K562 (cell line): ENCODE data around the gene TINAGL1. TPM values are rescaled to one million over a fixed set of nuclear protein-coding genes. Genes with fewer than 3 reads are reported as not detected.

Experiments used
- ATAC-seq: fragments of 200-7000 bp; cut with Tn5 transposase; 3 replicates; pipeline ENCODE4 v1.9.1; 2020; ENCODE audit warnings: moderate library complexity
- BruUV-seq: library from RNA; stranded (reverse); fragments of 400-500 nt; replicated peaks from 2 replicates; lab custom pipeline; 2021; lab: Mats Ljungman, UMichigan
- CTCF ChIA-PET: fragments of 300-600 bp; formaldehyde crosslinking; extraction: SDS; loops from one replicate; lab custom pipeline; 2021; ENCODE audit warnings: low intra/inter-chr PET ratio; lab: Yijun Ruan, JAX
- POLR2A ChIA-PET: fragments of 300-600, 350-650 bp; sonication (Branson Sonifier 250); formaldehyde crosslinking; extraction: SDS; loops from one replicate; lab custom pipeline; 2021; ENCODE audit warnings: antibody characterized with exemption, inconsistent platforms; lab: Yijun Ruan, JAX
- DNase-seq, 4 experiments: peaks; one replicate each; pipeline versions ENCODE4 v3.0.0 to v3.0.0-alpha.2; 2011 to 2018; ENCODE audit warnings: low spot score in 3 of 4, mixed read lengths in 3 of 4; ENCODE audit errors: extremely low read depth in 1 of 4
- FAIRE-seq: peaks from 2 replicates; lab custom pipeline; 2011; peaks lifted over from hg19 to GRCh38; lab: Jason Lieb, UNC
- H2AFZ ChIP-seq: 2 replicates; pipeline ENCODE4 v1.6.0; 2011; ENCODE audit warnings: low read depth, low read length, control low read depth, inconsistent platforms
- H3K27ac ChIP-seq: fragments of 200-600 bp; 3 replicates; pipeline ENCODE4 v1.8.0; 2011; ENCODE audit warnings: low read depth, mild to moderate bottlenecking, control low read depth, inconsistent platforms, low read length, moderate library complexity, mixed read lengths; ENCODE audit errors: extremely low read depth
- H3K27me3 ChIP-seq, 2 experiments: fragments of 300-600 bp in 1 of 2; 2 replicates in 1 of 2; 3 replicates in 1 of 2; pipeline versions ENCODE4 v1.6.0 to v1.8.0; 2011; ENCODE audit warnings: inconsistent platforms in 2 of 2, low read length in 2 of 2, mild to moderate bottlenecking in 1 of 2, mixed read lengths in 1 of 2, moderate library complexity in 1 of 2; ENCODE audit not compliant: control insufficient read depth in 2 of 2, insufficient read depth in 2 of 2
- H3K36me3 ChIP-seq: fragments of 300-600 bp; 3 replicates; pipeline ENCODE4 v1.8.0; 2011; ENCODE audit warnings: mild to moderate bottlenecking, low read length, inconsistent platforms; ENCODE audit not compliant: control insufficient read depth, insufficient read depth
- H3K4me1 ChIP-seq, 2 experiments: fragments of 200-600 bp in 1 of 2; replicated peaks in 1 of 2; 2 replicates in 1 of 2; 3 replicates in 1 of 2; pipeline versions ENCODE4 v1.5.1 to v1.8.0; 2011; ENCODE audit warnings: inconsistent platforms in 2 of 2, low read length in 2 of 2, mild to moderate bottlenecking in 1 of 2, mixed read lengths in 1 of 2, moderate library complexity in 1 of 2; ENCODE audit not compliant: control insufficient read depth in 2 of 2, insufficient read depth in 2 of 2
- H3K4me2 ChIP-seq: 2 replicates; pipeline ENCODE4 v1.6.1; 2011; ENCODE audit warnings: low read length, control low read depth, inconsistent platforms, mixed read lengths; ENCODE audit not compliant: insufficient read depth
- H3K4me3 ChIP-seq: fragments of 200-600 bp; sonication (generic), shearing (Covaris generic); 2 replicates; pipeline ENCODE4 v1.5.1; 2016; ENCODE audit warnings: control low read depth, inconsistent platforms
- H3K79me2 ChIP-seq: fragments of 200-600 bp; 3 replicates; pipeline ENCODE4 v1.8.0; 2011; ENCODE audit warnings: low read length, inconsistent platforms; ENCODE audit not compliant: control insufficient read depth, insufficient read depth
- H3K9ac ChIP-seq, 2 experiments: 2 replicates each; pipeline versions ENCODE4 v1.6.0 to v1.6.1; 2011; ENCODE audit warnings: low read depth in 2 of 2, low read length in 2 of 2, control low read depth in 1 of 2, inconsistent platforms in 1 of 2, mild to moderate bottlenecking in 1 of 2, mixed read lengths in 1 of 2; ENCODE audit not compliant: insufficient read depth in 1 of 2
- H3K9me1 ChIP-seq: one replicate; pipeline ENCODE4 v1.6.0; 2011; ENCODE audit warnings: inconsistent platforms, mild to moderate bottlenecking, low read length, moderate library complexity; ENCODE audit not compliant: control insufficient read depth, insufficient read depth
- H3K9me3 ChIP-seq: replicated peaks from 2 replicates; pipeline ENCODE4 v1.5.1; 2011; ENCODE audit warnings: low read depth, low read length, inconsistent platforms; ENCODE audit not compliant: control insufficient read depth, insufficient read depth
- H4K20me1 ChIP-seq: replicated peaks from 2 replicates; pipeline ENCODE4 v1.6.1; 2011; ENCODE audit warnings: low read length, inconsistent platforms, mixed read lengths; ENCODE audit not compliant: control insufficient read depth, insufficient read depth
- BRD9 ChIP-seq: fragments of 450-650 bp; IDR thresholded peaks from 2 replicates; pipeline ENCODE4 v1.6.1; 2018; ENCODE audit warnings: low read depth; ENCODE audit not compliant: partially characterized antibody
- C11orf30 ChIP-seq: fragments of 450-650 bp; IDR thresholded peaks from 2 replicates; pipeline ENCODE4 v1.6.1; 2016; ENCODE audit warnings: low read depth, mild to moderate bottlenecking
- ERF ChIP-seq: fragments of 450-650 bp; formaldehyde crosslinking; IDR thresholded peaks from 2 replicates; pipeline ENCODE4 v1.4.0; 2020; ENCODE audit warnings: mild to moderate bottlenecking, mixed read lengths
- GATAD2B ChIP-seq: fragments of 450-650 bp; IDR thresholded peaks from 2 replicates; pipeline ENCODE4 v1.6.1; 2017; ENCODE audit warnings: mild to moderate bottlenecking, borderline replicate concordance
- HSF4 ChIP-seq: fragments of 250-450 bp; sonication (Bioruptor Pico); IDR thresholded peaks from 2 replicates; pipeline ENCODE4 v2.1.2; 2022; ENCODE audit warnings: mild to moderate bottlenecking, moderate library complexity, borderline replicate concordance
- KDM4B ChIP-seq, 2 experiments: fragments of 450-650 bp in 1 of 2; sonication (generic) in 1 of 2; IDR thresholded peaks; 2 replicates each; pipeline ENCODE4 v1.6.1; 2016 to 2017; ENCODE audit warnings: borderline replicate concordance in 2 of 2, antibody characterized with exemption in 1 of 2, low read depth in 1 of 2, mild to moderate bottlenecking in 1 of 2
- MAFG ChIP-seq: fragments of 450-650 bp; conservative IDR thresholded peaks from 2 replicates; pipeline ENCODE4 v1.6.1; 2016; ENCODE audit warnings: missing genetic modification characterization, missing compliant biosample characterization
- MAFK ChIP-seq: IDR thresholded peaks from 2 replicates; pipeline ENCODE4 v1.6.1; 2011; ENCODE audit warnings: low read length, improper control_type of control experiment
- MECOM ChIP-seq: fragments of 250-450 bp; sonication (Bioruptor Pico); IDR thresholded peaks from 2 replicates; pipeline ENCODE4 v1.8.0; 2022; ENCODE audit warnings: inconsistent platforms
- NFE2 ChIP-seq: IDR thresholded peaks from 2 replicates; pipeline ENCODE4 v1.6.1; 2014; ENCODE audit warnings: antibody characterized with exemption, low read depth
- NFIC ChIP-seq: fragments of 450-650 bp; IDR thresholded peaks from 2 replicates; pipeline ENCODE4 v1.6.1; 2017; ENCODE audit warnings: mild to moderate bottlenecking, inconsistent platforms
- NR2F6 ChIP-seq: fragments of 450-650 bp; formaldehyde crosslinking; IDR thresholded peaks from 2 replicates; pipeline ENCODE4 v1.4.0; 2020; ENCODE audit warnings: mild to moderate bottlenecking
- RCOR1 ChIP-seq, 2 experiments: IDR thresholded peaks; 2 replicates each; pipeline ENCODE4 v1.6.1; 2012; ENCODE audit warnings: low read depth in 2 of 2, low read length in 2 of 2, borderline replicate concordance in 1 of 2, improper control_type of control experiment in 1 of 2
- ZNF316 ChIP-seq: fragments of 450-650 bp; IDR thresholded peaks from 2 replicates; pipeline ENCODE4 v1.6.1; 2016
- WGBS: fragments of 100-300 bp; shearing (Covaris generic); methylation state at CpG from one replicate; pipeline ENCODE4 v1.1.6; 2016; ENCODE audit warnings: low coverage, mixed read lengths; ENCODE audit not compliant: insufficient coverage; ENCODE audit errors: missing lambda C conversion rate; 5-methylcytosine and 5-hydroxymethylcytosine counted together
- in situ Hi-C: fragments of 300-500 bp; cut with MboI; formaldehyde crosslinking; loops from 4 replicates; pipeline ENCODE4 v1.15.0; 2018; ENCODE audit warnings: inconsistent platforms, mixed read lengths
- intact Hi-C: fragments of 100-400 bp; cut with micrococcal nuclease; formaldehyde crosslinking; loops from 2 replicates; pipeline ENCODE4 v1.14.2; 2022
- polyA plus RNA-seq, 8 experiments: library from polyadenylated mRNA; depleted of rRNA in 4 of 8; stranded (reverse) in 5 of 8; unstranded in 3 of 8; fragments of >200 nt; fragmentation: Nextera tagmentation in 2 of 8; fragmentation: Illumina TruSeq in 1 of 8; extraction: Ambion mirVana in 2 of 8; extraction: Trizol in 1 of 8; gene quantifications; 2 replicates each; pipeline versions ENCODE4 v1.2.1 to v1.2.3, GENCODE V29; 2011 to 2014; ENCODE audit warnings: inconsistent platforms in 1 of 8, missing spikeins in 1 of 8
- total RNA-seq, 7 experiments: library from RNA; depleted of rRNA in 6 of 7; stranded (reverse); fragments of >200 nt in 6 of 7; fragmentation: Illumina TruSeq in 2 of 7; extraction: Trizol in 2 of 7; gene quantifications; 2 replicates each; pipeline versions ENCODE4 v1.2.1 to v1.2.3, GENCODE V29; 2011 to 2021; ENCODE audit warnings: low replicate concordance in 1 of 7
- TF ChIP-seq, protein P1 (sequence below): IDR thresholded peaks from 2 replicates; pipeline ENCODE4 v1.6.1; 2011; ENCODE audit warnings: borderline replicate concordance, low read depth, mild to moderate bottlenecking, moderate library complexity, low read length; ENCODE audit not compliant: insufficient read depth, poor library complexity, severe bottlenecking
- TF ChIP-seq, protein P2 (sequence below): sonication (generic); formaldehyde crosslinking; IDR thresholded peaks from 2 replicates; pipeline ENCODE4 v1.8.1; 2023; ENCODE audit warnings: mild to moderate bottlenecking, missing genetic modification reagents, moderate library complexity
- TF ChIP-seq, protein P3 (sequence below), 3 experiments: IDR thresholded peaks in 2 of 3; conservative IDR thresholded peaks in 1 of 3; 2 replicates each; pipeline ENCODE4 v1.5.1; 2011 to 2012; ENCODE audit warnings: low read length in 3 of 3, mild to moderate bottlenecking in 3 of 3, control low read depth in 2 of 3, improper control_type of control experiment in 1 of 3, inconsistent platforms in 1 of 3, low read depth in 1 of 3, mixed read lengths in 1 of 3, moderate library complexity in 1 of 3; ENCODE audit not compliant: insufficient read depth in 2 of 3

Gene TINAGL1
- total and polyA plus RNA-seq, 9 of the 15 experiments (the other 6 are each of a cell fraction or from before 2014, with no cell fraction given) = 0.04 to 1.2 (median 0.07) TPM; not detected in 4

DNA sequence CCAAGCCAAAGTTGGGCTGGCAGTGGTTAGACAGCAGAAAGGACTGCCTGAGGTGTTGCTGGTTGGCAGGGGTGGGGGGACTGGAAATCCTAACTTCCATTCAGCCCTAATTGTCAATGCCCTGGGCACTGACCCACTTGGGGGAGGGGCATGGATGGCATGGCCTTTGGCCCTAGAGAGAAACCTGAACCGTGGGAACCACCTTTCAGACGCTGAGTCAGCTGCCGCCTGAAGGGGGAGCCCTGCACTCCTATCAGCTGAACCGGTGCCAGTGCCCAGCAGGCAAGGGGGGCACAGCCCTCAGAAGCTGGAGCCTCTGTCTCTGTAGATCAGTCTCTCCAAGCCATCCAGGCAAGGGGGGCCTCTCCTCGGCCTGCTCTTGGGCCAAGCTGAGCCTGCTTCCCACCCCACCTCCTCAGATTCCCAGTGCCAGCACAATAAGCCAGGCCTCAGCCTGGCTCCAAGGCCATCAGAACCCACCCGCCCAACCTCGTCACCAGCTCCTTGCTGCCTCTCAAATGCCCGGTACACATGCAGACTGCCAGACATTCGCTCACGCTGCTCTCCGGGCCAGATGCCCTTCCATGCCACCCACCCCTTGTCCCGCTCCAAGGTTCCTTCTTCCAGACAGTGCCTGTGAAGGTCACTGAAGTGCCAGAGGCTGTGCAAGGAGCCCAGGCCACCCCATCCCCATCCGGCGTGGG, 11.6 kb downstream of the TINAGL1 start:
- no peaks in the 10 kb centered on the region for H3K79me2 ChIP-seq
- no TSS peak for BruUV-seq
- H3K36me3 ChIP-seq = no peaks in the 10 kb centered on the region
- H3K9me3 ChIP-seq = no peaks in the 10 kb centered on the region
- ChIA-PET CTCF (no interaction called here), POLR2A (interaction anchor here (0.7 kb wide), 1 partner anchor 864 kb away, joined by 3 read pairs; no protein-coding TSS in a partner anchor)
- WGBS = 18% methylated on average over 14 of the region's 14 CpGs
- FAIRE-seq = peak; percentile 37
- H3K4me1 ChIP-seq = peaks cover 0 to 25% of the 10 kb centered on the region in 2 experiments; a peak in 2 of 5 replicates
- H3K4me3 ChIP-seq = no peak overlapping the region
- H3K9me1 ChIP-seq = no peaks in the 10 kb centered on the region
- peak; percentile 63 for ATAC-seq
- DNase-seq = peak; percentile 29 to 67 (median 54)
- H3K9ac ChIP-seq = no peak overlapping the region
- peaks cover 38 to 73% of the 10 kb centered on the region in 2 experiments for H3K27me3 ChIP-seq
- peaks cover 11% of the 10 kb centered on the region for H4K20me1 ChIP-seq
- no peak overlapping the region for H2AFZ ChIP-seq
- in situ Hi-C loops (no loop called here), intact Hi-C loops (no loop called here)
- no peak overlapping the region for H3K4me2 ChIP-seq
- H3K27ac ChIP-seq = no peak overlapping the region
- TF ChIP-seq RCOR1 (IDR thresholded peaks at IDR 0.05; ENCODE audit: borderline replicate concordance in 1 of 2, low read depth in 2 of 2, low read length in 2 of 2) = no peak
- 0 out of 4 replicates have a peak, but pooled peaks of 1 of the 2 experiments have one; percentile 38 for TF ChIP-seq KDM4B (IDR thresholded peaks at IDR 0.05; ENCODE audit: borderline replicate concordance in 2 of 2, low read depth in 1 of 2)
- no peak for TF ChIP-seq ERF (CRISPR knock-in tag)
- peak; percentile 67 for TF ChIP-seq ZNF316
- no peak for TF ChIP-seq NR2F6 (CRISPR knock-in tag)
- TF ChIP-seq, protein P1, sequence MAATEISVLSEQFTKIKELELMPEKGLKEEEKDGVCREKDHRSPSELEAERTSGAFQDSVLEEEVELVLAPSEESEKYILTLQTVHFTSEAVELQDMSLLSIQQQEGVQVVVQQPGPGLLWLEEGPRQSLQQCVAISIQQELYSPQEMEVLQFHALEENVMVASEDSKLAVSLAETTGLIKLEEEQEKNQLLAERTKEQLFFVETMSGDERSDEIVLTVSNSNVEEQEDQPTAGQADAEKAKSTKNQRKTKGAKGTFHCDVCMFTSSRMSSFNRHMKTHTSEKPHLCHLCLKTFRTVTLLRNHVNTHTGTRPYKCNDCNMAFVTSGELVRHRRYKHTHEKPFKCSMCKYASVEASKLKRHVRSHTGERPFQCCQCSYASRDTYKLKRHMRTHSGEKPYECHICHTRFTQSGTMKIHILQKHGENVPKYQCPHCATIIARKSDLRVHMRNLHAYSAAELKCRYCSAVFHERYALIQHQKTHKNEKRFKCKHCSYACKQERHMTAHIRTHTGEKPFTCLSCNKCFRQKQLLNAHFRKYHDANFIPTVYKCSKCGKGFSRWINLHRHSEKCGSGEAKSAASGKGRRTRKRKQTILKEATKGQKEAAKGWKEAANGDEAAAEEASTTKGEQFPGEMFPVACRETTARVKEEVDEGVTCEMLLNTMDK = peak; percentile 17
- TF ChIP-seq NFE2 = peak; percentile 16; the same call in 1 of the 2 replicates
- no peak for TF ChIP-seq MECOM (CRISPR knock-in tag)
- TF ChIP-seq, protein P2, sequence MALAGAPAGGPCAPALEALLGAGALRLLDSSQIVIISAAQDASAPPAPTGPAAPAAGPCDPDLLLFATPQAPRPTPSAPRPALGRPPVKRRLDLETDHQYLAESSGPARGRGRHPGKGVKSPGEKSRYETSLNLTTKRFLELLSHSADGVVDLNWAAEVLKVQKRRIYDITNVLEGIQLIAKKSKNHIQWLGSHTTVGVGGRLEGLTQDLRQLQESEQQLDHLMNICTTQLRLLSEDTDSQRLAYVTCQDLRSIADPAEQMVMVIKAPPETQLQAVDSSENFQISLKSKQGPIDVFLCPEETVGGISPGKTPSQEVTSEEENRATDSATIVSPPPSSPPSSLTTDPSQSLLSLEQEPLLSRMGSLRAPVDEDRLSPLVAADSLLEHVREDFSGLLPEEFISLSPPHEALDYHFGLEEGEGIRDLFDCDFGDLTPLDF (CRISPR knock-in tag) = no peak
- no peak for TF ChIP-seq HSF4 (CRISPR knock-in tag)
- TF ChIP-seq NFIC = 0 out of 2 replicates have a peak, but pooled peaks have one; percentile 14
- peak; percentile 30 for TF ChIP-seq MAFG (tag)
- no peak for TF ChIP-seq GATAD2B
- 0 out of 2 replicates have a peak, but pooled peaks have one; percentile 9 for TF ChIP-seq MAFK
- TF ChIP-seq, protein P3, sequence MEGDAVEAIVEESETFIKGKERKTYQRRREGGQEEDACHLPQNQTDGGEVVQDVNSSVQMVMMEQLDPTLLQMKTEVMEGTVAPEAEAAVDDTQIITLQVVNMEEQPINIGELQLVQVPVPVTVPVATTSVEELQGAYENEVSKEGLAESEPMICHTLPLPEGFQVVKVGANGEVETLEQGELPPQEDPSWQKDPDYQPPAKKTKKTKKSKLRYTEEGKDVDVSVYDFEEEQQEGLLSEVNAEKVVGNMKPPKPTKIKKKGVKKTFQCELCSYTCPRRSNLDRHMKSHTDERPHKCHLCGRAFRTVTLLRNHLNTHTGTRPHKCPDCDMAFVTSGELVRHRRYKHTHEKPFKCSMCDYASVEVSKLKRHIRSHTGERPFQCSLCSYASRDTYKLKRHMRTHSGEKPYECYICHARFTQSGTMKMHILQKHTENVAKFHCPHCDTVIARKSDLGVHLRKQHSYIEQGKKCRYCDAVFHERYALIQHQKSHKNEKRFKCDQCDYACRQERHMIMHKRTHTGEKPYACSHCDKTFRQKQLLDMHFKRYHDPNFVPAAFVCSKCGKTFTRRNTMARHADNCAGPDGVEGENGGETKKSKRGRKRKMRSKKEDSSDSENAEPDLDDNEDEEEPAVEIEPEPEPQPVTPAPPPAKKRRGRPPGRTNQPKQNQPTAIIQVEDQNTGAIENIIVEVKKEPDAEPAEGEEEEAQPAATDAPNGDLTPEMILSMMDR (IDR thresholded peaks at IDR 0.05 in 2 of 3, conservative IDR thresholded peaks at IDR 0.05 in 1 of 3; ENCODE audit: insufficient read depth in 2 of 3, low read depth in 1 of 3, low read length in 3 of 3) = peak; percentile 52 to 74 (median 59)
- peak; percentile 60; the same call in 1 of the 2 replicates for TF ChIP-seq C11orf30
- TF ChIP-seq BRD9 = no peak
